Measurements from ENCODE around the gene RAB12.

DNA sequence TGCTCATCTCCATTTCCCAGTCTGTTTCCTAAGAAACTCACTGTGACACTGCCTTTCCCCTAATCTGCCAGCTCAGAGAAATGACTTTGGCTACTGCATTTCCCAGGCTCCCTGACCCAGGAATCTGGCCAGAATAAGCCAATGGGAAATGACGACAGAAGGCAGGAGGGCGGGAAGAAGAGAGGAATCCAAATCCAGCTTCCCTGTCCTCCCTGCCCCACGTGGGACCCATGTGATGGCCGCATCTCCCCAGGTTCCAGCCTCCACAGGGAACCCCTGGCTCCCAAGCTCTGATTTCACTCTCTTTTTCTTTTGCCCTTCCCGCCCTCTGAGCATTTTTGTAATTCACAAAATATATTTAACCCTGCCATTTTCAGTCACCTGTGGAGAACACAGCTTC is 37.8 kb upstream of the RAB12 start:
- TF ChIP-seq, protein P1, sequence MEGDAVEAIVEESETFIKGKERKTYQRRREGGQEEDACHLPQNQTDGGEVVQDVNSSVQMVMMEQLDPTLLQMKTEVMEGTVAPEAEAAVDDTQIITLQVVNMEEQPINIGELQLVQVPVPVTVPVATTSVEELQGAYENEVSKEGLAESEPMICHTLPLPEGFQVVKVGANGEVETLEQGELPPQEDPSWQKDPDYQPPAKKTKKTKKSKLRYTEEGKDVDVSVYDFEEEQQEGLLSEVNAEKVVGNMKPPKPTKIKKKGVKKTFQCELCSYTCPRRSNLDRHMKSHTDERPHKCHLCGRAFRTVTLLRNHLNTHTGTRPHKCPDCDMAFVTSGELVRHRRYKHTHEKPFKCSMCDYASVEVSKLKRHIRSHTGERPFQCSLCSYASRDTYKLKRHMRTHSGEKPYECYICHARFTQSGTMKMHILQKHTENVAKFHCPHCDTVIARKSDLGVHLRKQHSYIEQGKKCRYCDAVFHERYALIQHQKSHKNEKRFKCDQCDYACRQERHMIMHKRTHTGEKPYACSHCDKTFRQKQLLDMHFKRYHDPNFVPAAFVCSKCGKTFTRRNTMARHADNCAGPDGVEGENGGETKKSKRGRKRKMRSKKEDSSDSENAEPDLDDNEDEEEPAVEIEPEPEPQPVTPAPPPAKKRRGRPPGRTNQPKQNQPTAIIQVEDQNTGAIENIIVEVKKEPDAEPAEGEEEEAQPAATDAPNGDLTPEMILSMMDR (conservative IDR thresholded peaks at IDR 0.05; ENCODE audit: low read depth, low read length), result no peak
- TF ChIP-seq EZH2 (IDR thresholded peaks at IDR 0.05; ENCODE audit: borderline replicate concordance, low read depth, low read length, poor library complexity, severe bottlenecking), result no peak

Data from A673 (cell line).